ENCODE measurements around the gene NKAPD1. TPM values are rescaled to one million over a fixed set of nuclear protein-coding genes. Genes with fewer than 3 reads are reported as not detected.
"Not testable (repeated sequence)": the region's sequence is repeated elsewhere in the genome, so short reads cannot be mapped to it uniquely, and the experiment has no call there.

The NKAPD1 gene, protein sequence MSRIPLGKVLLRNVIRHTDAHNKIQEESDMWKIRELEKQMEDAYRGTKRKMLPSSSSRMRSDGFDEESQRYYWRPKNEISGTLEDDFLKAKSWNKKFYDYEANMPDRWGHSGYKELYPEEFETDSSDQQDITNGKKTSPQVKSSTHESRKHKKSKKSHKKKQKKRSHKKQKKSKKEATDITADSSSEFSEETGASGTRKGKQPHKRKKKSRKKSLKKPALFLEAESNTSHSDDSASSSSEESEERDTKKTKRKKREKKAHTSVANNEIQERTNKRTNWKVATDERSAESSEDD
- total RNA-seq, result 8.1 TPM
- long read RNA-seq, partial matches to known transcripts, result 0 of 1 reads
- long read RNA-seq, other reads (novel, unspliced or antisense), result 0 of 1 reads

DNA sequence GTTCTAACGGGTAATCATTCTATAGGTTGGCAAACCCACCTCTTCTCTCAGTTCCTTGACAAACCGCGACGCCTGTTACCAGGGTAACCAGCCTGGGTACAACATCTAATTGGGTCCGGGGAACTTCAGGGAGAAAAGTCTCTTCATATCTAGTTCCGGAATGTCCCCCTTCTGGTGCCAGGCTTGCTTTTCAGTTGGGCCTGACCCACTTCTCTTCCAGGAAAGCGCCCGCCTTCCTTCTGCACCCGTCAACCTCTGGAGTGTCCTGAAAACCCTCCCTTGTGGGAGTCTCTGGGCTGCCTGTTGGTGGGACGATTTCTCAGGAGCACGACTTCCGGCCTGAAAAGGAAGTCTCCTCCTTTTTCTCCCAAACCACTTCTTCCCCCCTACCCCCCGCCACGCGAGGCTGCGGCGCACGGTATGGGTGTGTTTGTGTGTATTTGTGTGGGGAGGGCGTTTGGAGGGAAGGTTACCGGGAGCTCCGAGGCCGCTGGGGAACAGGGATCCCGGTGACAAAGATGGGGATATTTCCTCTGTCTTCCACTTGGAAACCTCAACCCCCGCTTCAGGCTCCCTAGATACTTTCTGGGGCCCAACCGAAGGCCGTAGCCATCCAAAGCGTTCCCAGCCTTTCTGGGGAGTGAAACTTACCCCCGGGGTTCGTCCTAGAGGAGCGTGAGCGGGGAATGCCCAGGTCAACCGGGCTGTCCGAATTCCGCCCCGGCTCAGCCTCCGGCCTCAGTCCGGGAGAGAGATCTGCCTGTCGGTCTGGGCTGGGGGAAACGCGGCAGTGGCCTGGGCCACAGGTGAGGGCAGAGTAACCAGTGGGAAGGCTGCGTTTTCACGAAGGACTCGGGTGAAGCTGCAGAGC lies at the start of gene NKAPD1, which contains the start of gene PIH1D2:
NKAPD1 (plus strand) TSS at position 359 of the 871 bp plus-strand sequence. CDS start 1,276 bp downstream, outside the sequence.
PIH1D2 (minus strand) TSS at position 77 of the 871 bp plus-strand sequence. CDS start 843 bp downstream, outside the sequence.
- peak; percentile 90 for ATAC-seq
- intact Hi-C loops (cut with DNase I), result no loop called here
- peak; percentile 85 for DNase-seq (ENCODE audit: missing footprints)

DNA sequence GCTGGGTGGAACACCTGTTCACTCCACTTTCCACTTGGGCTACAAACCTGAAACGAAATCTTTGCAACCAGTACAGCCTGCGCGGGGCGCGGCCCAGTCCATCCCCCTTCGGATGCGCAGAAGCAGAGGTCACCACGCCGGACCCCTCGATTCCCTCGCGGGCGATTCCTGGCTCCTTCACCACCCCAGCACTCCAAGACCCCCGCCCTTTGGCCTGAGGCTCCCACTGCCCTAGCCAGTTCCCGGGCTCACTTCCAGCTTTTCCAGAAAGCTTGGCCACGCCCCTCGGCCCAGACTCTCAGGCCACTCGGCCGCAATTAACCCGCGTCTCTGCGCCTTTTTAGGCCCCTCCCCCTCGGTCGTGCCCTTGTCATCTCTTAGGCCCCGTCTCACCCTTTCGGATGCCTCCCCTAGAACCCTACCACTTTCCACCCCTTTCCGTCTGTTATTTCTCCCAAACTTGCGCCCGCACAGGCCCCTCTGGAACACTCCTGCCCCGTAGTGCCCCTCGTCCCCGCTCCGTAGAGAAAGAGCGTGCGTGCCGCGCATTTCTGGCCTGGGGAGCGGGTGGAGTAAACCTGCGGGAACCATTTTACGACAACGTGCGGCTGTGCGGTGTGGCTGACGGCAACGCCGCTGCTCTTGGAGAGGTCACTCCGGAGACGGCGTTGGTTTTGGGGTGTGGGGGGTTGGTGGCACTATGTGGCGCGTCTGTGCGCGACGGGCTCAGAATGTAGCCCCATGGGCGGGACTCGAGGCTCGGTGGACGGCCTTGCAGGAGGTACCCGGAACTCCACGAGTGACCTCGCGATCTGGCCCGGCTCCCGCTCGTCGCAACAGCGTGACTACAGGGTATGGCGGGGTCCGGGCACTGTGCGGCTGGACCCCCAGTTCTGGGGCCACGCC lies 49.1 kb upstream of the NKAPD1 start, which contains the start of gene DLAT:
DLAT (plus strand) TSS at position 636 of the 906 bp plus-strand sequence; CDS start at position 701, 65 bp downstream.
- DNase-seq (ENCODE audit: missing footprints) (peak; percentile 92), ATAC-seq (peak; percentile 93)
- intact Hi-C loops (cut with DNase I), result loop anchor here (1.0 kb wide), 1 partner anchor 146 kb away; the partner anchor contains the start of genes CFAP68 and FDXACB1

DNA sequence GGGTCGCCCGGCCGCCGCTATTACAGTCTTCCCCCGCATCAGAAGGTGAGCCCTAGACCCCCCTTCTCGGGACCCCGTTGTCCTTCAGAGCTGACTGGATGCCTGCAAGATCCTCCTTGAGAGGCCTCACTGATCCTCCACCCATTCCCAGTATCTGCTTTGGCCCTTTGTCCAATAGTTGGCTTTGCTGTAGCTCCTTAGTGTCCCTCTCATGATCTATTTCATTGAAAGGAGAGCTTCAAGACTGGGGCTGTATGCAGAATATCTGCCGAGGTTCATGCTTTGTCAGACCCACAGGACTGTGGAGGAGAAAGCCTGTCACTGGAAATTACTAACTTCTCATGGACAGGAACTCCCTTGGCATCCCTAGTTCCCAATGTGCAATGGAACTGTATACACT lies 48.4 kb upstream of the NKAPD1 start:
- DNase-seq (ENCODE audit: missing footprints) (no peak), ATAC-seq (peak; percentile 8)
- intact Hi-C loops (cut with DNase I), result loop anchor here (1.0 kb wide), 1 partner anchor 146 kb away; the partner anchor contains the start of genes CFAP68 and FDXACB1

DNA sequence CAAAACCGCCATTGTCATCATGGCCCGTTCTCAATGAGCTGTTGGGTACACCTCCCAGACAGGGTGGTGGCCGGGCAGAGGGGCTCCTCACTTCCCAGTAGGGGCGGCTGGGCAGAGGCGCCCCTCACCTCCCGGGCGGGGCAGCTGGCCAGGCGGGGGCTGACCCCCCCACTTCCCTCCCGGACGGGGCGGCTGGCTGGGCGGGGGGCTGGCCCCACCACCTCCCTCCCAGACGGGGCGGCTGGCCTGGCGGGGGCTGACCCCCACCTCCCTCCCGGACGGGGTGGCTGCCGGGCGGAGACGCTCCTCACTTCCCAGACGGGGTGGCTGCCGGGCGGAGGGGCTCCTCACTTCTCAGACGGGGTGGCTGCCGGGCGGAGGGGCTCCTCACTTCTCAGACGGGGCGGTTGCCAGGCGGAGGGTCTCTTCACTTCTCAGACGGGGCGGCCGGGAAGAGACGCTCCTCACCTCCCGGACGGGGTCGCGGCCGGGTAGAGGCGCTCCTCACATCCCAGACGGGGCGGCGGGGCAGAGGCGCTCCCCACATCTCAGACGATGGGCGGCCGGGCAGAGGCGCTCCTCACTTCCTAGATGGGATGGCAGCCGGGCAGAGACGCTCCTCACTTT lies 47.2 kb upstream of the NKAPD1 start:
- ATAC-seq; intact Hi-C loops (cut with DNase I); DNase-seq (ENCODE audit: missing footprints): not testable (repeated sequence)

DNA sequence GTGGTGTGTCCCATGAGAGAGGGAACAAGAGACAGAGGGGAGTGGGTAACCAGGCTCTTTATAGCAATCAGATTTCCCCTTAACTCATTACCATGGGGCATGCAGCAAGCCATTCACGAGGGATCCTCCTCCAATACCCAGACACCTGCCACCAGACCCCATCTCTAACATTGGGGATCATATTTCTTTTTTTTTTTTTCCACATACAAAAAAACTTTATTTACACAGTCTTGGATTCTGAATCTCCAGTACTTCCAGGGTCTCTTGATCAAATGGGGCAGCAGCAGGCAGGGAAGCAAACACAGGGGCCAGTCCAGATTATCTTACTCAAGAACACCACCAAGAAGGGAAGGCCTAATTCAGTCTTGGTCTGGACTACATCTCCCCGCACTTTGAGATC lies 44.6 kb upstream of the NKAPD1 start:
- DNase-seq (ENCODE audit: missing footprints), result no peak
- ATAC-seq, result no peak
- intact Hi-C loops (cut with DNase I), result no loop called here

DNA sequence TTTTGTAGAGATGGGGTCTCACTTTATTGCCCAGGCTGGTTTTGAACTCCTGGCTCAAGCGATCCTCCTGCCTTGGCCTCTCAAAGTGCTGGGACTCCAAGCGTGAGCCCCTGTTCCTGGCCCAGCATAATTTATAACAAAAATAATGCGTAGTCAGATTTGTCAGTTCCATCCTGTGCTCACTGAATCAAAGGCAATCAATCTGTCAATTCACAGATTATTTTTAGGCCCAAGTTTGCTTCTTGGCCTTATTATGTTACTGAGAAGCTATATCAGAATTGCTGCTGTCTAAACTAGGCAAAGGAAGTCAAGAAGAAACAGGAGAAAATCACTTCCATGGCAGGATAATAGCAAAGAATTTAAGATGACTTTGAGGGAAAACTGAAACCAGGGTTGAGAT lies 40.2 kb upstream of the NKAPD1 start:
- intact Hi-C loops (cut with DNase I), result loop anchor here (5.0 kb wide), 1 partner anchor 33 kb away; no protein-coding TSS in a partner anchor
- ATAC-seq, result no peak
- no peak for DNase-seq (ENCODE audit: missing footprints)

DNA sequence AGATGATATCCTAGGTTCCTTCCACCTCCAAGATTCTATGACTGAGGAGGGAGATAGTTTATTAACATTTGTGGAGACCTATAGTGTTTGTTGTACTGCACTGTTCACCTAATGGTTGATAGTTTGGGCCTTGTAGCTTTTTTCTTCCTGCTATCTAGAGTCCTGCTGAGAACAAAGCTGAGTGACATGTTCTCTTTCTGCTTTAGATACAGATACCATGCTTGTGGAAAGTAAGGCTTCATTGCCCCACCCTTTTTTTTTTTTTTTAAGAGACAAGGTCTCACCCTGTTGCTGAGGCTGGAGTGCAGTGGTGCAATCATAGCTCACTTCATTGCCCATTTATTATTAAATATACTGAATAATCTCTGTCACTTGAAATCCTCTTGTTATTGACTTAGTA lies 36.6 kb upstream of the NKAPD1 start:
- ATAC-seq (no peak), DNase-seq (ENCODE audit: missing footprints) (no peak)
- intact Hi-C loops (cut with DNase I), result no loop called here

DNA sequence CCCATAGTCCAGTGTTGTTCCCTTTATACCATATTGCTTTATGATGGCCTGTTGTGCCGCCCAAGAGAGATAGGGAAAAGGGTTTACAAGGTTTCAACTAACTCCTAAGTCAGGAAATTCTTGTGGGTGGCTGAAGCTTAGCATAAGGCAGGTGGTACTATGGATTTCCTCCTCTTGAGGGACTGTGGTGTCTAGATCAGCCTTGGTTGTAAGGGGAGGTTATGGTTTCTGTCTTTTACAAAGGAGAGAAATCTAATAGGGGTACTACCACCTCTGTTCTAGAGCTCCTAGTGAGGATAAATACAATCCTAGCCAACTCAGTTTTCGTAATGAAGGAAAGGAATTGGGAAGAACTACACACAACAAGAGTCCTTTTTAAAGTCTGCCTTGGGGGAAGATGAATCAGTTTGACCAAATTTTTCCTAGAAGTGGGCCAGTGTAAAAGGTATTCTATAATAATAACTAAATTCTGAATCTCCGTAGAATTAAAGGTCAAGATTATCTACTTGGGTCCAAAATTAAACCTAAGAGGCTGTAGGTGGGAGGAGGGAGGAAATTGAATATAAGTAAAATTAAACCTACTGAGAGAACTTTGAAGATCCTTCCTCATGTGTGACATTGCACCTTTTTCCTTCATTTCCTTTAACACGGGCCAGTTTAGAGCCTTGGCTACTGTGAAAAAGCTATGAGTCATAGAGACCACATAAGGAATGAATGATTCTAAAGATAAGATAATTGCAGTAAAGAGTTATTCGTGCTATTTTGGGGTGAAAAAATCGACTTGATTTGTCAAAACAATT lies 31.7 kb upstream of the NKAPD1 start:
- intact Hi-C loops (cut with DNase I), result no loop called here
- ATAC-seq (no peak), DNase-seq (ENCODE audit: missing footprints) (no peak)

DNA sequence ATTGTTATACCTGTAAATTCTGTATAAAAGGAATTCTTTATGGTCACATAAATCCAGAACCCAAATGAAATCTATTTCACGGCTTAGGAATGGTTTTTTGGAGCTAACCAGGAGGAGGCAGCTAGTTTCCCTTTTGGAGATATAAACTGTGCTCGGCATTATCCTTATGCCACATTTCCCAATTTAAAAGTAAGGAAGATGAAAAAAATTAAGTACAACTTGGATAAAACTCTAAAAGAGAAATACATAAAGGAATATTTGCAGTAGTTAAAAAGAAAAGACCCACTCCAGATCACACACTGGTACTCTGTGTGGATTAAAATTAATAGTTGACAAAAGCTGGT lies 31.2 kb upstream of the NKAPD1 start:
- intact Hi-C loops (cut with DNase I), result no loop called here
- DNase-seq (ENCODE audit: missing footprints), result no peak
- ATAC-seq, result no peak

DNA sequence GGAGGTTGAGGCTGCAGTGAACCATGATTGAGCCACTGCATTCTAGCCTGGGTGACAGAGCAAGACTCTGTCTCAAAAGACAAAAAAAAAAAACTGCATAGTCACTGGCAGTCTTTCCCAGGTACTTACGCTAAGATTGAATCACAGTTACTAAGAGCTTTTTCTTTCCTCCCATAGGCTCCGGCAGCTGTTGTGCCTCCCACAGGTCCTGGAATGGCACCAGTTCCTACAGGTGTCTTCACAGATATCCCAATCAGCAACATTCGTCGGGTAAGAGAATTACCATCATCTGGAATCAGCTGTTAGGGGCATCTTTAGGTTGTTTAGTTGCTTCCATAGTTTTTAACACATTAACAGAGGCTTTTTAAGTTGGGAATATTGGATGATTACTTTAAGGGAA lies 29.1 kb upstream of the NKAPD1 start:
- no peak for DNase-seq (ENCODE audit: missing footprints)
- intact Hi-C loops (cut with DNase I), result no loop called here
- ATAC-seq, result no peak

DNA sequence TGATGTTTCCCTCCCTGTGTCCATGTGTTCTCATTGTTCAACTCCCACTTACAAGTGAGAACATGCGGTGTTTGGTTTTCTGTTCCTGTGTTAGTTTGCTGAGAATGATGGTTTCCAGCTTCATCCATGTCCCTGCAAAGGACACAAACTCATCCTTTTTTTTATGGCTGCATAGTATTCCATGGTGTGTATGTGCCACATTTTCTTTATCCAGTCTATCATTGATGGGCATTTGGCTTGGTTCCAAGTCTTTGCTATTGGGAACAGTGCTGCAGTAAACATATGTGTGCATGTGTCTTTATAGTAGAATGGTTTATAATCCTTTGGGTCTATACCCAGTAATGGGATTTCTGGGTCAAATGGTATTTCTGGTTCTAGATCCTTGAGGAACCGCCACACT lies 27.5 kb upstream of the NKAPD1 start:
- intact Hi-C loops (cut with DNase I); ATAC-seq: not testable (repeated sequence)

DNA sequence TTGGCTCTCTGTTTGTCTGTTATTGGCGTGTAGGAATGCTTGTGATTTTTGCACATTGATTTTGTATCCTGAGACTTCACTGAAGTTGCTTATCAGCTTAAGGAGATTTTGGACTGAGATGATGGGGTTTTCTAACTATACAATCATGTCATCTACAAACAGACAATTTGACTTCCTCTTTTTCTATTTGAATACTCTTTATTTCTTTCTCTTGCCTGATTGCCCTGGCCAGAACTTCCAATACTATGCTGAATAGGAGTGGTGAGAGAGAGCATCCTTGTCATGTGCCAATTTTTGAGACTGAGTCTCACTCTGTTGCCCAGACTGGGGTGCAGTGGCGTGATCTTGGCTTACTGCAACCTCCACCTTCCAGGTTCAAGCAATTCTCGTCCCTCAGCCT lies 25.8 kb upstream of the NKAPD1 start:
- ATAC-seq; intact Hi-C loops (cut with DNase I): not testable (repeated sequence)

More for the DNA sequence above, 27.5 kb upstream of the NKAPD1 start:
- DNase-seq (ENCODE audit: missing footprints), result not testable (repeated sequence)

DNA sequence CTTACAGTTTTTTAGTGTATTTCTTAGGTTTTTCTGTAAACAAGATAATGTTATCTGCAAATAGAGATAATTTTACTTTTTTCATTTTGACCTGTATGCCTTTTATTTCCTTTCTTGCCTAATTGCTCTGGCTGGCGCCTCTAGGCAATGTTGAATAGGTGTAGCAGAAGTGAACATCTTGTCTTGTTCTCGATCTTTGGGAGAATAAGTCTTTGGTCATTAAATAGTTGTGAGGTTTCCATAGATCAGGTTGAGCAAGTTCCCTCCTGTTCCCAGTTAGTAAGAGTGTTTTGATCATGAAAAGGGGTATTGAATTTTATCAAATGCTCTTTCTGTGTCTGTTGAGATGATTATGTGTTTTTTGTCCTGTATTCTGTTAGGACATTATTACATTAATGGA lies 24.3 kb upstream of the NKAPD1 start:
- intact Hi-C loops (cut with DNase I), result no loop called here
- ATAC-seq (no peak), DNase-seq (ENCODE audit: missing footprints) (no peak)

More for the DNA sequence above, 25.8 kb upstream of the NKAPD1 start:
- not testable (repeated sequence) for DNase-seq (ENCODE audit: missing footprints)

DNA sequence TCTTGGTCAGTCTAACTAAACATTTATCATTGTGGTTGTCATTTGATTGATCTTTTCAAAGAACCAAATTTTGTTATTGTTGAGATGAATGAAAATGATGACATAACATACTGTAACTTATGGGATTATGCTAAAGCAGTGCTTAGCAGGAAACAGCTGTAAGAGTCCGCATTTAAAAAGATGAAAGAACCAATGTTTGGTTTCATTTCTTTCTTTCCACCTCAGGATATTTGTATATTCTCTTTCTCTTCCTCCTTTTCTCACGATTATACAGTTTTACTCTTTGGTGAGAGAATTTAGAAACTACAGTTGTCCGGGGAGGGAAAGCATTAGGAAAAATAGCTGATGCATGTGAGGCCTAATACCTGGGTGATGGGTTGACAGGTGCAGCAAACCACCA lies 23.4 kb upstream of the NKAPD1 start:
- no peak for ATAC-seq
- no peak for DNase-seq (ENCODE audit: missing footprints)
- intact Hi-C loops (cut with DNase I), result no loop called here

DNA sequence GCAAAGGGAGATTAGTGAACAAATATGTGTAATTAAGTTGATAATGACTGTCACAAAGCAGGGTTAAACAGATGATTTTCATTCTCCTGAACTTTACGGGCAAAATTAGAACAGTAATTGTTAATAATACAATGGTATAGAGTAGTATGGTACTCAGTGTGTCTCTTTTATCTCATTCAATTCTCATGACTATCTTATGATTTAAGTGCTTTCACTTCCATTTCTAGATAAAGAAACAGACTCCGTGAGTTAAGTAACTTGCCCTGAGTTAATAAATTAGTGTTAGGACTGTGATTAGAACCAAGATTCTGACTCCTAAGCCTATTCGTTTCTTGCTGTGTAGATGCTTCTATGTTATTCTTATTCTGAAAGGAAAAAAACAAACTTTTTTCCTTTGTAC lies 22.3 kb upstream of the NKAPD1 start:
- intact Hi-C loops (cut with DNase I), result no loop called here
- DNase-seq (ENCODE audit: missing footprints) (no peak), ATAC-seq (no peak)

DNA sequence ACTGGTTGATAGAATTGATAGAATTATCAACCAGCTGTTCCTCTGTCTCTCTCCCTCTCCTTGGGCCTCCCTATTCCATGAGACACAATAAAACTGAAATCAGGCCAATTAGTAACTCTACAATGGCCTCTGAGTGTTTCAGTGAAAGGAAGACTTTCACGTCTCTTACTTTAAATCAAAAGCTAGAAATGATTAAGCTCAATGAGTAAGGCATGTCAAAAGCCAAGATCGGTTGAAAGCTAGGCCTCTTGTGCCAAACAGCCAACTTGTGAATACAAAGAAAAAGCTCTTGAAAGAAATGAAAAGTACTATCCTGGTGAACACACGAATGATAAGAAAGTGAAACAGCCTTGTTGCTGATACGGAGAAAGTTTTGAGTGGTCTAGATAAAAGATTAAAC lies 16.9 kb upstream of the NKAPD1 start:
- intact Hi-C loops (cut with DNase I), result no loop called here
- no peak for DNase-seq (ENCODE audit: missing footprints)
- no peak for ATAC-seq

DNA sequence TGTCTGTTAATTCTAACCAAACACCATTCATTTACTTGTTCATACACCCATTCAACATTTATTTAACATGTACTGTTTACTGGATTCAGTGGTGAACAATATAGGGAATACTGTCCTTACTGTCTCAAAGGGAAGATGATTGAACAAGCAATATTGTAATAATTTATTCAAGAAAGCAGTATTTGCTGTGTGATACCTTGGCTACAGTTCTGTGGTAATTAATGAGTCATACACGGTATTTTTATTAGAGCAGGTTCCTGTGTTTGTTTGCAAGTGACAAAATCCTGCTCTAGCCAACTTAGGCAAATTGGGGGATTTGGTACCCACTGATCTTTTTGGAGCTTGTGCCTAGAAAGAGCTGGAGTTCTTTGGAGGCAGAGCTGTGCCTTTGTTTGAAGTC lies 16.0 kb upstream of the NKAPD1 start:
- intact Hi-C loops (cut with DNase I), result no loop called here
- ATAC-seq, result no peak
- no peak for DNase-seq (ENCODE audit: missing footprints)

Data from Right ventricle myocardium inferior (tissue), 1 donor.